K562 (cell line): Measurements from ENCODE around the gene SRSF1. TPM values are rescaled to one million over a fixed set of nuclear protein-coding genes. Genes with fewer than 3 reads are reported as not detected.
A peak's percentile ranks its signal among the peaks of the same experiment; 100 is the strongest.

Source experiments
- ATAC-seq: fragments of 200-7000 bp; cut with Tn5 transposase; 3 replicates; pipeline ENCODE4 v1.9.1; 2020; ENCODE audit warnings: moderate library complexity
- BruUV-seq: library from RNA; stranded (reverse); fragments of 400-500 nt; replicated peaks from 2 replicates; lab custom pipeline; 2021; lab: Mats Ljungman, UMichigan
- CTCF ChIA-PET: fragments of 300-600 bp; formaldehyde crosslinking; extraction: SDS; loops from one replicate; lab custom pipeline; 2021; ENCODE audit warnings: low intra/inter-chr PET ratio; lab: Yijun Ruan, JAX
- POLR2A ChIA-PET: fragments of 300-600, 350-650 bp; sonication (Branson Sonifier 250); formaldehyde crosslinking; extraction: SDS; loops from one replicate; lab custom pipeline; 2021; ENCODE audit warnings: antibody characterized with exemption, inconsistent platforms; lab: Yijun Ruan, JAX
- DNase-seq, 4 experiments: peaks; one replicate each; pipeline versions ENCODE4 v3.0.0 to v3.0.0-alpha.2; 2011 to 2018; ENCODE audit warnings: low spot score in 3 of 4, mixed read lengths in 3 of 4; ENCODE audit errors: extremely low read depth in 1 of 4
- FAIRE-seq: peaks from 2 replicates; lab custom pipeline; 2011; peaks lifted over from hg19 to GRCh38; lab: Jason Lieb, UNC
- H2AFZ ChIP-seq: 2 replicates; pipeline ENCODE4 v1.6.0; 2011; ENCODE audit warnings: low read depth, low read length, control low read depth, inconsistent platforms
- H3K27ac ChIP-seq: fragments of 200-600 bp; 3 replicates; pipeline ENCODE4 v1.8.0; 2011; ENCODE audit warnings: low read depth, mild to moderate bottlenecking, control low read depth, inconsistent platforms, low read length, moderate library complexity, mixed read lengths; ENCODE audit errors: extremely low read depth
- H3K27me3 ChIP-seq, 2 experiments: fragments of 300-600 bp in 1 of 2; 2 replicates in 1 of 2; 3 replicates in 1 of 2; pipeline versions ENCODE4 v1.6.0 to v1.8.0; 2011; ENCODE audit warnings: inconsistent platforms in 2 of 2, low read length in 2 of 2, mild to moderate bottlenecking in 1 of 2, mixed read lengths in 1 of 2, moderate library complexity in 1 of 2; ENCODE audit not compliant: control insufficient read depth in 2 of 2, insufficient read depth in 2 of 2
- H3K36me3 ChIP-seq: fragments of 300-600 bp; 3 replicates; pipeline ENCODE4 v1.8.0; 2011; ENCODE audit warnings: mild to moderate bottlenecking, low read length, inconsistent platforms; ENCODE audit not compliant: control insufficient read depth, insufficient read depth
- H3K4me1 ChIP-seq, 2 experiments: fragments of 200-600 bp in 1 of 2; replicated peaks in 1 of 2; 2 replicates in 1 of 2; 3 replicates in 1 of 2; pipeline versions ENCODE4 v1.5.1 to v1.8.0; 2011; ENCODE audit warnings: inconsistent platforms in 2 of 2, low read length in 2 of 2, mild to moderate bottlenecking in 1 of 2, mixed read lengths in 1 of 2, moderate library complexity in 1 of 2; ENCODE audit not compliant: control insufficient read depth in 2 of 2, insufficient read depth in 2 of 2
- H3K4me2 ChIP-seq: 2 replicates; pipeline ENCODE4 v1.6.1; 2011; ENCODE audit warnings: low read length, control low read depth, inconsistent platforms, mixed read lengths; ENCODE audit not compliant: insufficient read depth
- H3K4me3 ChIP-seq: fragments of 200-600 bp; sonication (generic), shearing (Covaris generic); 2 replicates; pipeline ENCODE4 v1.5.1; 2016; ENCODE audit warnings: control low read depth, inconsistent platforms
- H3K79me2 ChIP-seq: fragments of 200-600 bp; 3 replicates; pipeline ENCODE4 v1.8.0; 2011; ENCODE audit warnings: low read length, inconsistent platforms; ENCODE audit not compliant: control insufficient read depth, insufficient read depth
- H3K9ac ChIP-seq, 2 experiments: 2 replicates each; pipeline versions ENCODE4 v1.6.0 to v1.6.1; 2011; ENCODE audit warnings: low read depth in 2 of 2, low read length in 2 of 2, control low read depth in 1 of 2, inconsistent platforms in 1 of 2, mild to moderate bottlenecking in 1 of 2, mixed read lengths in 1 of 2; ENCODE audit not compliant: insufficient read depth in 1 of 2
- H3K9me1 ChIP-seq: one replicate; pipeline ENCODE4 v1.6.0; 2011; ENCODE audit warnings: inconsistent platforms, mild to moderate bottlenecking, low read length, moderate library complexity; ENCODE audit not compliant: control insufficient read depth, insufficient read depth
- H3K9me3 ChIP-seq: replicated peaks from 2 replicates; pipeline ENCODE4 v1.5.1; 2011; ENCODE audit warnings: low read depth, low read length, inconsistent platforms; ENCODE audit not compliant: control insufficient read depth, insufficient read depth
- H4K20me1 ChIP-seq: replicated peaks from 2 replicates; pipeline ENCODE4 v1.6.1; 2011; ENCODE audit warnings: low read length, inconsistent platforms, mixed read lengths; ENCODE audit not compliant: control insufficient read depth, insufficient read depth
- CEBPB ChIP-seq: fragments of 450-650 bp; IDR thresholded peaks from 2 replicates; pipeline ENCODE4 v1.6.1; 2016; ENCODE audit warnings: missing genetic modification characterization, missing compliant biosample characterization
- CEBPG ChIP-seq, 3 experiments: fragments of 200-800 bp in 1 of 3; sonication (Bioruptor generic) in 1 of 3; sonication (generic) in 1 of 3; formaldehyde crosslinking in 1 of 3; IDR thresholded peaks in 2 of 3; conservative IDR thresholded peaks in 1 of 3; 2 replicates each; pipeline versions ENCODE4 v1.6.1 to v1.8.0; 2016 to 2022; ENCODE audit warnings: missing compliant biosample characterization in 2 of 3, missing genetic modification characterization in 2 of 3, mild to moderate bottlenecking in 1 of 3, missing genetic modification reagents in 1 of 3
- GTF2A2 ChIP-seq: IDR thresholded peaks from 2 replicates; pipeline ENCODE4 v1.6.1; 2016; ENCODE audit warnings: mild to moderate bottlenecking, missing genetic modification characterization, missing compliant biosample characterization
- RBFOX2 ChIP-seq: fragments of 200-400 bp; formaldehyde crosslinking; IDR thresholded peaks from 2 replicates; pipeline ENCODE4 v1.6.1; 2017; ENCODE audit warnings: low read depth, mild to moderate bottlenecking, low read length, moderate library complexity
- RBM15 ChIP-seq: fragments of 200-400 bp; formaldehyde crosslinking; IDR thresholded peaks from 2 replicates; pipeline ENCODE4 v1.6.1; 2018; ENCODE audit warnings: mild to moderate bottlenecking, low read length, moderate library complexity; ENCODE audit not compliant: insufficient read depth
- SMAD2 ChIP-seq: fragments of 150-350 bp; IDR thresholded peaks from 2 replicates; pipeline ENCODE4 v1.6.1; 2014; ENCODE audit warnings: low read depth, mild to moderate bottlenecking, low read length
- ZBTB8A ChIP-seq: fragments of 450-650 bp; IDR thresholded peaks from 2 replicates; pipeline ENCODE4 v1.6.1; 2018; ENCODE audit warnings: mild to moderate bottlenecking, moderate library complexity; ENCODE audit not compliant: partially characterized antibody
- ZNF277 ChIP-seq: fragments of 250-450 bp; sonication (Bioruptor Pico); IDR thresholded peaks from 2 replicates; pipeline ENCODE4 v1.8.0; 2022; ENCODE audit warnings: inconsistent platforms, mild to moderate bottlenecking, moderate library complexity, borderline replicate concordance
- WGBS: fragments of 100-300 bp; shearing (Covaris generic); methylation state at CpG from one replicate; pipeline ENCODE4 v1.1.6; 2016; ENCODE audit warnings: low coverage, mixed read lengths; ENCODE audit not compliant: insufficient coverage; ENCODE audit errors: missing lambda C conversion rate; 5-methylcytosine and 5-hydroxymethylcytosine counted together
- in situ Hi-C: fragments of 300-500 bp; cut with MboI; formaldehyde crosslinking; loops from 4 replicates; pipeline ENCODE4 v1.15.0; 2018; ENCODE audit warnings: inconsistent platforms, mixed read lengths
- intact Hi-C: fragments of 100-400 bp; cut with micrococcal nuclease; formaldehyde crosslinking; loops from 2 replicates; pipeline ENCODE4 v1.14.2; 2022
- polyA plus RNA-seq, 8 experiments: library from polyadenylated mRNA; depleted of rRNA in 4 of 8; stranded (reverse) in 5 of 8; unstranded in 3 of 8; fragments of >200 nt; fragmentation: Nextera tagmentation in 2 of 8; fragmentation: Illumina TruSeq in 1 of 8; extraction: Ambion mirVana in 2 of 8; extraction: Trizol in 1 of 8; gene quantifications; 2 replicates each; pipeline versions ENCODE4 v1.2.1 to v1.2.3, GENCODE V29; 2011 to 2014; ENCODE audit warnings: inconsistent platforms in 1 of 8, missing spikeins in 1 of 8
- total RNA-seq, 7 experiments: library from RNA; depleted of rRNA in 6 of 7; stranded (reverse); fragments of >200 nt in 6 of 7; fragmentation: Illumina TruSeq in 2 of 7; extraction: Trizol in 2 of 7; gene quantifications; 2 replicates each; pipeline versions ENCODE4 v1.2.1 to v1.2.3, GENCODE V29; 2011 to 2021; ENCODE audit warnings: low replicate concordance in 1 of 7
- TF ChIP-seq, protein P1 (sequence below): fragments of 250-450 bp; sonication (Bioruptor Pico); IDR thresholded peaks from 2 replicates; pipeline ENCODE4 v1.8.0; 2022; ENCODE audit warnings: inconsistent platforms

SRSF1 gene
- total and polyA plus RNA-seq, 9 of the 15 experiments (the other 6 are each of a cell fraction or from before 2014, with no cell fraction given) = 77.8 to 559 (median 442) TPM

DNA sequence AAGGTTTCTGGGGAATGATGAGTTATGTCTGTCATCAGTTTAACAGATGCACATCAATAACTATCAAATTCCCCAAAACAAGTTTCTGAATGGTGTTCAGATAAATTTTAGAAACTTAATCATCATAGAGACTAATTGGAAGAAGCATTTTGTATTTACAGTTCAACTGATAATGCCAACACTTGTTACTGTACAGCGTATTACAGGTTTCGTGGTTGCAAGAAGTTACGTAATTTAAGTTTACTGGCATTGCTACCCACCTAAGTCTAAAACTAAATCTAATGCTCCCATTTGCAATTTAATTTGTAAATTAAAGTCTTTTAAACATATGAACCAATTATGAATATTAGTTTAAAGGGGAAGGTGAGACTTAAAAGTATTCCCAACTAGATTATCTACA is 3.0 kb downstream of the SRSF1 start:
- H3K9me3 ChIP-seq = no peaks in the 10 kb centered on the region; the same call in 1 of the 2 replicates
- H4K20me1 ChIP-seq = peaks cover 38% of the 10 kb centered on the region
- H3K36me3 ChIP-seq = peaks cover 75% of the 10 kb centered on the region
- CTCF ChIA-PET = no interaction called here
- in situ Hi-C loops = no loop called here
- no peak for TF ChIP-seq RBM15
- TF ChIP-seq ZBTB8A = no peak
- no peak for TF ChIP-seq SMAD2
- peak; percentile 57 for TF ChIP-seq CEBPB (tag)
- no peak for TF ChIP-seq CEBPG (CRISPR knock-in tag; IDR thresholded peaks at IDR 0.05)
- TF ChIP-seq CEBPG (tag; conservative IDR thresholded peaks at IDR 0.05 in 1 of 2, IDR thresholded peaks at IDR 0.05 in 1 of 2) = peak; percentile 20 to 37; a peak in 1 of 4 replicates
- peak; percentile 40; the same call in 1 of the 2 replicates for TF ChIP-seq RBFOX2
- TF ChIP-seq ZNF277 (CRISPR knock-in tag) = no peak
- TF ChIP-seq GTF2A2 (tag) = no peak
- TF ChIP-seq, protein P1, sequence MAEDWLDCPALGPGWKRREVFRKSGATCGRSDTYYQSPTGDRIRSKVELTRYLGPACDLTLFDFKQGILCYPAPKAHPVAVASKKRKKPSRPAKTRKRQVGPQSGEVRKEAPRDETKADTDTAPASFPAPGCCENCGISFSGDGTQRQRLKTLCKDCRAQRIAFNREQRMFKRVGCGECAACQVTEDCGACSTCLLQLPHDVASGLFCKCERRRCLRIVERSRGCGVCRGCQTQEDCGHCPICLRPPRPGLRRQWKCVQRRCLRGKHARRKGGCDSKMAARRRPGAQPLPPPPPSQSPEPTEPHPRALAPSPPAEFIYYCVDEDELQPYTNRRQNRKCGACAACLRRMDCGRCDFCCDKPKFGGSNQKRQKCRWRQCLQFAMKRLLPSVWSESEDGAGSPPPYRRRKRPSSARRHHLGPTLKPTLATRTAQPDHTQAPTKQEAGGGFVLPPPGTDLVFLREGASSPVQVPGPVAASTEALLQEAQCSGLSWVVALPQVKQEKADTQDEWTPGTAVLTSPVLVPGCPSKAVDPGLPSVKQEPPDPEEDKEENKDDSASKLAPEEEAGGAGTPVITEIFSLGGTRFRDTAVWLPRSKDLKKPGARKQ (CRISPR knock-in tag) = no peak
- peak overlapping the region; percentile 99; the same call in 1 of the 2 replicates for H3K4me2 ChIP-seq
- FAIRE-seq (no peak), ATAC-seq (no peak), DNase-seq (no peak)
- POLR2A ChIA-PET = interaction anchor here (1.7 to 4.3 kb wide), 2 partner anchors 8 to 74 kb away, joined by 5 to 82 read pairs; no protein-coding TSS in a partner anchor
- H3K9me1 ChIP-seq = no peaks in the 10 kb centered on the region
- WGBS = 88% methylated on average over 3 of the region's 3 CpGs
- H3K4me1 ChIP-seq = peaks cover 4 to 24% of the 10 kb centered on the region in 2 experiments; a peak in 3 of 5 replicates
- no peak overlapping the region for H2AFZ ChIP-seq
- peak overlapping the region; percentile 94; the same call in 1 of the 2 replicates for H3K4me3 ChIP-seq
- peaks cover 67% of the 10 kb centered on the region for H3K79me2 ChIP-seq
- BruUV-seq = no TSS peak
- no peaks in the 10 kb centered on the region for H3K27me3 ChIP-seq
- H3K27ac ChIP-seq = no peak overlapping the region
- intact Hi-C loops = no loop called here
- H3K9ac ChIP-seq = peak overlapping the region in 1 of 2 experiments; percentile 100; a peak in 1 of 4 replicates
